OCI-LY7 (cell line): ENCODE measurements around the gene NAPB. TPM values are rescaled to one million over a fixed set of nuclear protein-coding genes. Genes with fewer than 3 reads are reported as not detected.

Experiments used
- BruUV-seq: library from RNA; stranded (reverse); fragments of 400-500 nt; replicated peaks from 2 replicates; lab custom pipeline; 2021; lab: Mats Ljungman, UMichigan
- CTCF ChIA-PET: fragments of 300-600 bp; sonication (Branson Sonifier 250); formaldehyde crosslinking; loops from one replicate; lab custom pipeline; 2022; ENCODE audit warnings: antibody characterized with exemption; ENCODE audit not compliant: unreplicated experiment; lab: Charles Lee
- POLR2A ChIA-PET: fragments of 300-600 bp; sonication (Branson Sonifier 250); formaldehyde crosslinking; loops from one replicate; lab custom pipeline; 2022; ENCODE audit warnings: antibody characterized with exemption; lab: Charles Lee
- DNase-seq: peaks from one replicate; pipeline ENCODE4 v3.0.0-alpha.2; 2015; ENCODE audit warnings: low spot score
- H2AFZ ChIP-seq: fragments of 200-600 bp; sonication (generic), shearing (Covaris generic); 2 replicates; pipeline ENCODE4 v1.6.1; 2014; ENCODE audit warnings: mild to moderate bottlenecking, antibody characterized with exemption, low read length, moderate library complexity
- H3K27ac ChIP-seq: fragments of 200-600 bp; sonication (generic); 2 replicates; pipeline ENCODE4 v1.5.1; 2014; ENCODE audit warnings: mixed run types, low read depth, mild to moderate bottlenecking, moderate library complexity, low read length, inconsistent platforms; ENCODE audit not compliant: poor library complexity, severe bottlenecking
- H3K36me3 ChIP-seq: fragments of 200-600 bp; sonication (generic); 2 replicates; pipeline ENCODE4 v1.6.1; 2014; ENCODE audit warnings: mild to moderate bottlenecking, antibody characterized with exemption, low read length, moderate library complexity, mixed read lengths; ENCODE audit not compliant: insufficient read depth
- H3K4me1 ChIP-seq: fragments of 200-600 bp; sonication (generic); 2 replicates; pipeline ENCODE4 v1.5.1; 2014; ENCODE audit warnings: mild to moderate bottlenecking, low read length; ENCODE audit not compliant: insufficient read depth, poor library complexity, severe bottlenecking
- H3K4me2 ChIP-seq: fragments of 200-600 bp; sonication (generic); 2 replicates; pipeline ENCODE4 v1.6.1; 2014; ENCODE audit warnings: mild to moderate bottlenecking, low read length
- H3K4me3 ChIP-seq: fragments of 200-600 bp; sonication (generic); 2 replicates; pipeline ENCODE4 v1.5.1; 2014; ENCODE audit warnings: mild to moderate bottlenecking, low read depth, low read length; ENCODE audit not compliant: poor library complexity, severe bottlenecking
- H3K79me2 ChIP-seq: fragments of 200-600 bp; sonication (generic); 2 replicates; pipeline ENCODE4 v1.6.1; 2016; ENCODE audit warnings: low read depth, mild to moderate bottlenecking, low read length, moderate library complexity, mixed read lengths; ENCODE audit not compliant: insufficient read depth
- H3K9me2 ChIP-seq: fragments of 200-600 bp; sonication (generic); 2 replicates; pipeline ENCODE4 v1.6.1; 2016; ENCODE audit warnings: mild to moderate bottlenecking, low read length, mixed read lengths; ENCODE audit not compliant: insufficient read depth
- H3K9me3 ChIP-seq: fragments of 200-600 bp; sonication (generic); 2 replicates; pipeline ENCODE4 v1.6.1; 2014; ENCODE audit warnings: mild to moderate bottlenecking, mixed run types, low read length, mixed read lengths
- H4K20me1 ChIP-seq: fragments of 200-600 bp; sonication (generic); 2 replicates; pipeline ENCODE4 v1.6.1; 2014; ENCODE audit warnings: mild to moderate bottlenecking, antibody characterized with exemption, low read length, moderate library complexity, mixed read lengths; ENCODE audit not compliant: insufficient read depth
- EZH2phosphoT487 ChIP-seq: fragments of 200-600 bp; sonication (generic); IDR thresholded peaks from 2 replicates; pipeline ENCODE4 v1.6.1; 2018; ENCODE audit warnings: low read depth, borderline replicate concordance, mild to moderate bottlenecking, mixed run types, antibody characterized with exemption, low read length, moderate library complexity, mixed read lengths
- intact Hi-C: fragments of 100-400 bp; cut with micrococcal nuclease; formaldehyde crosslinking; loops from one replicate; pipeline ENCODE4 v1.10.0; 2022; ENCODE audit not compliant: unreplicated experiment
- total RNA-seq, 2 experiments: library from RNA; depleted of rRNA in 1 of 2; stranded (reverse); fragments of >200 nt in 1 of 2; shearing (Covaris generic) in 1 of 2; gene quantifications; 2 replicates each; pipeline ENCODE4 v1.2.3, GENCODE V29; 2014 to 2022
- TF ChIP-seq, protein P1 (sequence below): fragments of 200-600 bp; sonication (generic); conservative IDR thresholded peaks from 2 replicates; pipeline ENCODE4 v1.5.1; 2014; ENCODE audit warnings: mild to moderate bottlenecking, antibody characterized with exemption, low read length, moderate library complexity, mixed read lengths

NAPB gene
- total RNA-seq, 2 experiments from 2014 or later, result 9.3 to 12.1 TPM

DNA sequence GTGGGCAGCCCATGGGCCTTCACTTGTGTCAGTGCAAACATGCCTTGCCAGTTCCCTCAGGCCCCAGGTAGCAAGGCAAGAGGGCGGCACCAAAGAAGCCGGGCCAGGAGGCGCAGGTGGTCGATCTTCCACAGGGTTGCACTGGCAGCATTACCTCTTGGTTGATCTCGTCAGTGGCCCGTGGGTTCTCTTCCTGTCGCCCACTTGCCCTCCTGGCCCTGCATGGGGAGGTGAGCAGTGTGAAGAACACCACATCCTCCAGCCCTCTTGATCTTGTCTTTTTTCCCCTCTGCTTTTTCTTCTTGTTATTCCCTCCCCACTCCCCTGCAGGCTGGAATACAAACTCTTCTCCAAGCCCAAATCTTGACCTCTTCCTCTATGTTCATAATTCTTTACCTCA is 34.4 kb upstream of the NAPB start:
- intact Hi-C loops, result no loop called here
- ChIA-PET CTCF (no interaction called here), POLR2A (no interaction called here)
- no peaks in the 10 kb centered on the region for H3K79me2 ChIP-seq
- H3K4me1 ChIP-seq, result peaks cover 10% of the 10 kb centered on the region
- no TSS peak for BruUV-seq
- DNase-seq, result no peak
- no peaks in the 10 kb centered on the region for H3K36me3 ChIP-seq
- no peak overlapping the region for H3K4me3 ChIP-seq
- no peak overlapping the region for H3K4me2 ChIP-seq
- no peak overlapping the region for H2AFZ ChIP-seq
- TF ChIP-seq, protein P1, sequence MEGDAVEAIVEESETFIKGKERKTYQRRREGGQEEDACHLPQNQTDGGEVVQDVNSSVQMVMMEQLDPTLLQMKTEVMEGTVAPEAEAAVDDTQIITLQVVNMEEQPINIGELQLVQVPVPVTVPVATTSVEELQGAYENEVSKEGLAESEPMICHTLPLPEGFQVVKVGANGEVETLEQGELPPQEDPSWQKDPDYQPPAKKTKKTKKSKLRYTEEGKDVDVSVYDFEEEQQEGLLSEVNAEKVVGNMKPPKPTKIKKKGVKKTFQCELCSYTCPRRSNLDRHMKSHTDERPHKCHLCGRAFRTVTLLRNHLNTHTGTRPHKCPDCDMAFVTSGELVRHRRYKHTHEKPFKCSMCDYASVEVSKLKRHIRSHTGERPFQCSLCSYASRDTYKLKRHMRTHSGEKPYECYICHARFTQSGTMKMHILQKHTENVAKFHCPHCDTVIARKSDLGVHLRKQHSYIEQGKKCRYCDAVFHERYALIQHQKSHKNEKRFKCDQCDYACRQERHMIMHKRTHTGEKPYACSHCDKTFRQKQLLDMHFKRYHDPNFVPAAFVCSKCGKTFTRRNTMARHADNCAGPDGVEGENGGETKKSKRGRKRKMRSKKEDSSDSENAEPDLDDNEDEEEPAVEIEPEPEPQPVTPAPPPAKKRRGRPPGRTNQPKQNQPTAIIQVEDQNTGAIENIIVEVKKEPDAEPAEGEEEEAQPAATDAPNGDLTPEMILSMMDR, result no peak
- TF ChIP-seq EZH2phosphoT487, result no peak
- H3K9me3 ChIP-seq, result no peaks in the 10 kb centered on the region
- no peaks in the 10 kb centered on the region for H3K9me2 ChIP-seq
- no peaks in the 10 kb centered on the region for H4K20me1 ChIP-seq
- H3K27ac ChIP-seq, result no peak overlapping the region

DNA sequence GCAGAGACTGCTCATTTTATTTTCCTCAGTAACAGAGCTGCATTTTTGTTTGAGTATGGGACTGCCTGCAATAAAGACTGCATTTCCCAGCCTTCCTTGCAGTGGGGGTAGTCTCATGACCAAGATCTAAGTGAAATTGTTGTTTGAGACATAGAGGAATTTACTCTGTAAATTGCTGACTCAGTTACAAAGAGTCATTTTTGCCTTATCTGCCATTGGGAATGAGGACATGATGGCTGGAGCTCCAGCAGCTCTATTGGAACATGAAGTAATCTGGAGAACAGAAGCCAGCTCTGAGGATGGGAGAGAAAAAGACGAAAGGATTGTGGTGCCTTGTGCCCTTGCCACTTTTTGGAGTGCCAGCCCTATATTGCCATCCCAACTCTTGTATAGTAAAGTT is 33.5 kb upstream of the NAPB start:
- H3K9me3 ChIP-seq, result no peaks in the 10 kb centered on the region
- H4K20me1 ChIP-seq, result no peaks in the 10 kb centered on the region
- H3K9me2 ChIP-seq, result no peaks in the 10 kb centered on the region
- no peak overlapping the region for H3K27ac ChIP-seq
- BruUV-seq, result no TSS peak
- intact Hi-C loops, result no loop called here
- H3K4me2 ChIP-seq, result no peak overlapping the region
- no peaks in the 10 kb centered on the region for H3K79me2 ChIP-seq
- ChIA-PET POLR2A (no interaction called here), CTCF (no interaction called here)
- no peak overlapping the region for H2AFZ ChIP-seq
- no peak for TF ChIP-seq EZH2phosphoT487
- TF ChIP-seq, protein P1, result no peak
- peaks cover 10% of the 10 kb centered on the region for H3K4me1 ChIP-seq
- H3K4me3 ChIP-seq, result no peak overlapping the region
- no peak for DNase-seq
- no peaks in the 10 kb centered on the region for H3K36me3 ChIP-seq

DNA sequence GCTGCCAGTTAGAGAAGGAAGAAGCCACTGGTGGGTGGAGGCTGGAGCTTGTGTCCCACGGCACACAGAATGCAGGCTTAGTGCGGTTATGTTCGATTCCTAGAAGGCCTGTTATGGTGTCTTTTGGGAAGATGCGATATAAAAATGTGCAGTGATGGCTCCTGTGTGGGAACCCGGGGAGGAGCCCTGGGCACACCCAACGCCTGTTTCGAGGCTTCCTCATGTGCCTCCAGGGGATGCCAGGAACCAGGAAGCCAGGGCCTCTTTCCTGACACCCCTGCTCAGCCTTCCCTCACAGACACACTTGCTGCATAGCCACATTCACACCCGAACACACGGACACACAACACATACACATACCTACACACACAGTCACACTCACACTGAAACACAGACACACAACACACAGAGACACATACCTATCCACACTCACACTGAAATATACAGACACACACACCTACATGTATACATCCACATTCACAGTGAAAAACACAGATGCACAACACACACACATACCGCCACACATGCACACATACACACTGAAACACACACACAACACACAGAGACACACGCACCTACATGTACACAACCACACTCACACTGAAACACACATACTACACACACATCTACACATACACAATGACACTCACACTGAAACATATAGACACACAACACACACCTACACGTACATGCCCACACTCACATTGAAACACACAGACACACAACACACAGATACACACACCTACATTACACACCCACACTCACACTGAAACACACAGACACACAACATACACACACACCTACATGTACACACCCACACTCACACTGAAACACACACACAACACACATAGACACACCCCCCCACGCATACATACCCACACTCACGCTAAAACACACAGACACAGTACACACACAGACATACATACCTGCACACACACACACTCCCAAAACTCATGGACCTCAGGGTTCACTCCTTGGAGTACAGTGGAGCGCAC is 32.6 kb upstream of the NAPB start:
- no TSS peak for BruUV-seq
- intact Hi-C loops, result no loop called here
- no peak overlapping the region for H3K4me3 ChIP-seq
- no peak overlapping the region for H3K27ac ChIP-seq
- no peaks in the 10 kb centered on the region for H3K9me2 ChIP-seq
- no peak overlapping the region for H3K4me2 ChIP-seq
- no peaks in the 10 kb centered on the region for H4K20me1 ChIP-seq
- CTCF ChIA-PET, result interaction anchor here (0.6 kb wide), 1 partner anchor 108 kb away, joined by 3 read pairs; no protein-coding TSS in a partner anchor
- H3K9me3 ChIP-seq, result no peaks in the 10 kb centered on the region
- POLR2A ChIA-PET, result no interaction called here
- H3K36me3 ChIP-seq, result no peaks in the 10 kb centered on the region
- no peak overlapping the region for H2AFZ ChIP-seq
- H3K79me2 ChIP-seq, result no peaks in the 10 kb centered on the region
- TF ChIP-seq EZH2phosphoT487, result no peak
- TF ChIP-seq, protein P1, result no peak
- no peak for DNase-seq
- peaks cover 10% of the 10 kb centered on the region for H3K4me1 ChIP-seq
